ENCODE measurements around the gene DIS3L2. TPM values are rescaled to one million over a fixed set of nuclear protein-coding genes. Genes with fewer than 3 reads are reported as not detected.

The DIS3L2 gene
- total RNA-seq, 1 experiment from 2014 or later, result 39.1 TPM

- Histone ChIP-seq H2AFZ (no peak overlapping the region), H4K20me1 (ENCODE audit: insufficient read depth) (no peaks in the 10 kb centered on the region), H3K79me2 (ENCODE audit: low read depth) (no peaks in the 10 kb centered on the region), H3F3A (ENCODE audit: insufficient read depth, low read depth) (no peaks in the 10 kb centered on the region), H3K4me3 (no peak overlapping the region), H3K9me3 (ENCODE audit: insufficient read depth, low read depth) (no peaks in the 10 kb centered on the region), H3K36me3 (ENCODE audit: low read depth) (no peaks in the 10 kb centered on the region), H3K4me2 (no peak overlapping the region), H3K9me2 (ENCODE audit: insufficient read depth) (no peaks in the 10 kb centered on the region), H3K27ac (no peak overlapping the region), H3K27me3 (ENCODE audit: insufficient read depth, low read depth) (no peaks in the 10 kb centered on the region), H3K4me1 (replicated peaks; ENCODE audit: insufficient read depth) (no peaks in the 10 kb centered on the region)
- ChIA-PET CTCF (no interaction called here), POLR2A (ENCODE audit: unreplicated experiment) (interaction anchor here (0.8 kb wide), 1 partner anchor 36 kb away, joined by 5 read pairs; no protein-coding TSS in a partner anchor)
- TF ChIP-seq EZH2 (IDR thresholded peaks at IDR 0.05; ENCODE audit: low read depth) (no peak), CTCF (conservative IDR thresholded peaks at IDR 0.05) (no peak)
- no TSS peak for BruUV-seq (replicated peaks)
- intact Hi-C loops (cut with micrococcal nuclease; ENCODE audit: unreplicated experiment), result no loop called here
- DNase-seq, result no peak
These were observed 258.0 kb downstream of the DIS3L2 start for GRCh38 chr2:232219496-232219870.

GRCh38 chr2:232219932-232220331, 258.4 kb downstream of the DIS3L2 start:
- Histone ChIP-seq H3K4me2 (no peak overlapping the region), H3K4me3 (no peak overlapping the region), H3K4me1 (replicated peaks; ENCODE audit: insufficient read depth) (no peaks in the 10 kb centered on the region), H3F3A (ENCODE audit: insufficient read depth, low read depth) (no peaks in the 10 kb centered on the region), H3K36me3 (ENCODE audit: low read depth) (no peaks in the 10 kb centered on the region), H3K9me2 (ENCODE audit: insufficient read depth) (no peaks in the 10 kb centered on the region), H3K27ac (no peak overlapping the region), H4K20me1 (ENCODE audit: insufficient read depth) (no peaks in the 10 kb centered on the region), H3K27me3 (ENCODE audit: insufficient read depth, low read depth) (no peaks in the 10 kb centered on the region), H2AFZ (no peak overlapping the region), H3K79me2 (ENCODE audit: low read depth) (no peaks in the 10 kb centered on the region), H3K9me3 (ENCODE audit: insufficient read depth, low read depth) (no peaks in the 10 kb centered on the region)
- DNase-seq, result no peak
- BruUV-seq (replicated peaks), result no TSS peak
- intact Hi-C loops (cut with micrococcal nuclease; ENCODE audit: unreplicated experiment), result no loop called here
- CTCF ChIA-PET, result no interaction called here
- POLR2A ChIA-PET (ENCODE audit: unreplicated experiment), result interaction anchor here (0.8 kb wide), 1 partner anchor 36 kb away, joined by 5 read pairs; no protein-coding TSS in a partner anchor
- TF ChIP-seq EZH2 (IDR thresholded peaks at IDR 0.05; ENCODE audit: low read depth) (no peak), CTCF (conservative IDR thresholded peaks at IDR 0.05) (no peak)

DNA sequence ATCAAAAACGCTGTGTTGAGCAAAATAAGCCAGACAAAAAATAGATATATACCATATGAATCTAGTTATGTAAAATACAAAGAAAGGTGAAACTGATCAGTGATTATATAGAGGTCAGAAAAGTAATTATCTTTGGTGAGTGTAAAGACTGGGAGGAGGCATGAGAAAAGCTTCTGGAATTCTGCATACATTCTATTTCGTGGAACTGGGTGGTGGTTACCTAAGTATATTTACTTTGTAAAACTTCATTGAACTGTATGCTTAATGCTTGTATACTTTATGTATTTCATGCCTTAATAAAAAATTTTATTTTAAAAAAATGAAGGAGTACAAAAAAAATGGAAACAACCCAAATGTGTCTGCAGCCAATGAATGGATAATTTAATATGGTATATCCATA, 263.9 kb downstream of the DIS3L2 start:
- Histone ChIP-seq H3K27ac (no peak overlapping the region), H3K4me2 (no peak overlapping the region), H3K27me3 (ENCODE audit: insufficient read depth, low read depth) (no peaks in the 10 kb centered on the region), H3F3A (ENCODE audit: insufficient read depth, low read depth) (no peaks in the 10 kb centered on the region), H4K20me1 (ENCODE audit: insufficient read depth) (no peaks in the 10 kb centered on the region), H3K4me3 (no peak overlapping the region), H3K9me3 (ENCODE audit: insufficient read depth, low read depth) (no peaks in the 10 kb centered on the region), H3K36me3 (ENCODE audit: low read depth) (no peaks in the 10 kb centered on the region), H2AFZ (no peak overlapping the region), H3K9me2 (ENCODE audit: insufficient read depth) (no peaks in the 10 kb centered on the region), H3K4me1 (replicated peaks; ENCODE audit: insufficient read depth) (no peaks in the 10 kb centered on the region), H3K79me2 (ENCODE audit: low read depth) (no peaks in the 10 kb centered on the region)
- intact Hi-C loops (cut with micrococcal nuclease; ENCODE audit: unreplicated experiment), result no loop called here
- POLR2A ChIA-PET (ENCODE audit: unreplicated experiment), result no interaction called here
- TF ChIP-seq EZH2 (IDR thresholded peaks at IDR 0.05; ENCODE audit: low read depth) (no peak), CTCF (conservative IDR thresholded peaks at IDR 0.05) (no peak)
- no peak for DNase-seq
- BruUV-seq (replicated peaks), result no TSS peak
- CTCF ChIA-PET, result no interaction called here
